BJ (cell line): ENCODE results near the gene FLNB. TPM values are rescaled to one million over a fixed set of nuclear protein-coding genes. Genes with fewer than 3 reads are reported as not detected.

Experiments used
- CTCF ChIA-PET: fragments of 350-600 bp; formaldehyde crosslinking; extraction: SDS; loops from one replicate; lab custom pipeline; 2021; ENCODE audit warnings: antibody characterized with exemption, inconsistent platforms; lab: Yijun Ruan, JAX
- POLR2A ChIA-PET: fragments of 300-600 bp; sonication (Branson Sonifier 250); formaldehyde crosslinking; extraction: SDS; loops from one replicate; lab custom pipeline; 2021; ENCODE audit warnings: antibody characterized with exemption; lab: Charles Lee
- DNase-seq: peaks from one replicate; pipeline ENCODE4 v3.0.0-alpha.2; 2011; ENCODE audit warnings: low read depth
- H3K27me3 ChIP-seq: 2 replicates; pipeline ENCODE4 v1.6.0; 2011; ENCODE audit warnings: low read length; ENCODE audit not compliant: control insufficient read depth, insufficient read depth
- H3K36me3 ChIP-seq: 2 replicates; pipeline ENCODE4 v1.5.1; 2011; ENCODE audit warnings: low read length; ENCODE audit not compliant: control insufficient read depth, insufficient read depth
- H3K4me3 ChIP-seq: 2 replicates; pipeline ENCODE4 v1.5.1; 2011; ENCODE audit warnings: low read depth, mild to moderate bottlenecking, control low read depth, low read length
- CTCF ChIP-seq: IDR thresholded peaks from 2 replicates; pipeline ENCODE4 v1.5.1; 2011; ENCODE audit warnings: low read depth, mild to moderate bottlenecking, control low read depth, inconsistent platforms, low read length, moderate library complexity; ENCODE audit not compliant: insufficient read depth
- polyA plus RNA-seq: library from polyadenylated mRNA; depleted of rRNA; stranded (reverse); fragments of >200 nt; gene quantifications from 2 replicates; pipeline ENCODE4 v1.2.3, GENCODE V29; 2011; rRNA removed

The FLNB gene
- polyA plus RNA-seq, 1 experiment: 111 TPM

GRCh38 chr3:58215317-58216025 lies 207.2 kb downstream of the FLNB start:
- ChIA-PET CTCF (interaction anchor here (1.0 to 5.7 kb wide), 3 partner anchors 11 to 27 kb away, joined by 3 to 34 read pairs (median 8); no protein-coding TSS in a partner anchor), POLR2A (no interaction called here)
- Histone ChIP-seq H3K4me3 (no peak overlapping the region), H3K36me3 (no peaks in the 10 kb centered on the region), H3K27me3 (peaks cover 7% of the 10 kb centered on the region)
- TF ChIP-seq CTCF: no peak
- DNase-seq: no peak

GRCh38 chr3:58216496-58217195 lies 208.4 kb downstream of the FLNB start:
- ChIA-PET POLR2A (no interaction called here), CTCF (interaction anchor here (0.6 to 5.7 kb wide), 16 partner anchors 8 to 1025 kb away, joined by 3 to 69 read pairs (median 6); partner anchors contain the start of genes HTD2 and RPP14)
- DNase-seq: no peak
- Histone ChIP-seq H3K36me3 (no peaks in the 10 kb centered on the region), H3K27me3 (peaks cover 3% of the 10 kb centered on the region), H3K4me3 (no peak overlapping the region)
- TF ChIP-seq CTCF: no peak

GRCh38 chr3:58217209-58217811 lies 209.1 kb downstream of the FLNB start:
- ChIA-PET POLR2A (no interaction called here), CTCF (interaction anchor here (0.6 to 5.7 kb wide), 22 partner anchors 8 to 1026 kb away, joined by 3 to 69 read pairs (median 6); partner anchors contain the start of genes HTD2 and RPP14)
- Histone ChIP-seq H3K4me3 (no peak overlapping the region), H3K36me3 (no peaks in the 10 kb centered on the region), H3K27me3 (peaks cover 3% of the 10 kb centered on the region)
- TF ChIP-seq CTCF: peak; percentile 86
- no peak for DNase-seq

- POLR2A ChIA-PET: no interaction called here
- Histone ChIP-seq H3K36me3 (no peaks in the 10 kb centered on the region), H3K27me3 (peaks cover 3% of the 10 kb centered on the region), H3K4me3 (no peak overlapping the region)
- TF ChIP-seq CTCF: no peak
- no peak for DNase-seq
- CTCF ChIA-PET: interaction anchor here (1.0 to 5.2 kb wide), 6 partner anchors 11 to 77 kb away, joined by 4 to 69 read pairs (median 11); no protein-coding TSS in a partner anchor
Observed at GRCh38 chr3:58218904-58219303, 210.7 kb downstream of the FLNB start.

Other genes starting within 250 kb of the FLNB start
- gene DNASE1L3, start 202.6 kb downstream of the FLNB start, polyA plus RNA-seq: not detected in 2 replicates
- 7.3 and 9.2 TPM in 2 replicates for gene ABHD6, start 229.4 kb downstream of the FLNB start, polyA plus RNA-seq